Neural crest cell (in vitro differentiated cells): ENCODE measurements around the gene KISS1. TPM values are rescaled to one million over a fixed set of nuclear protein-coding genes. Genes with fewer than 3 reads are reported as not detected.

ENCODE experiments used
- DNase-seq: peaks from one replicate; pipeline ENCODE4 v3.0.0; 2021; ENCODE audit warnings: low read depth, mixed read lengths, low spot score
- H3K27ac Mint-ChIP-seq: one replicate; pipeline ENCODE4 v1.8.0; 2021; ENCODE audit warnings: mild to moderate bottlenecking, mixed read lengths; ENCODE audit not compliant: unreplicated experiment
- H3K27me3 Mint-ChIP-seq: 2 replicates; pipeline ENCODE4 v1.8.0; 2021; ENCODE audit warnings: low read depth, mild to moderate bottlenecking, mixed read lengths
- H3K36me3 Mint-ChIP-seq: 2 replicates; pipeline ENCODE4 v1.8.0; 2021; ENCODE audit warnings: low read depth, mild to moderate bottlenecking, mixed read lengths
- H3K4me1 Mint-ChIP-seq: 2 replicates; pipeline ENCODE4 v1.8.0; 2021; ENCODE audit warnings: mixed read lengths
- H3K4me3 Mint-ChIP-seq: one replicate; pipeline ENCODE4 v1.8.0; 2021; ENCODE audit warnings: mild to moderate bottlenecking, mixed read lengths
- H3K9me3 Mint-ChIP-seq: 2 replicates; pipeline ENCODE4 v1.8.0; 2021; ENCODE audit warnings: mixed read lengths
- total RNA-seq: library from RNA; stranded (reverse); gene quantifications from 2 replicates; pipeline ENCODE4 v1.2.1, GENCODE V29; 2021
- TF ChIP-seq, protein P1 (sequence below): fragments of 200-600 bp; sonication (generic); conservative IDR thresholded peaks from 2 replicates; pipeline ENCODE4 v1.5.0; 2021; ENCODE audit warnings: antibody characterized with exemption, mild to moderate bottlenecking

Gene KISS1
- total RNA-seq, 1 donor from 2014 or later, result not detected

DNA sequence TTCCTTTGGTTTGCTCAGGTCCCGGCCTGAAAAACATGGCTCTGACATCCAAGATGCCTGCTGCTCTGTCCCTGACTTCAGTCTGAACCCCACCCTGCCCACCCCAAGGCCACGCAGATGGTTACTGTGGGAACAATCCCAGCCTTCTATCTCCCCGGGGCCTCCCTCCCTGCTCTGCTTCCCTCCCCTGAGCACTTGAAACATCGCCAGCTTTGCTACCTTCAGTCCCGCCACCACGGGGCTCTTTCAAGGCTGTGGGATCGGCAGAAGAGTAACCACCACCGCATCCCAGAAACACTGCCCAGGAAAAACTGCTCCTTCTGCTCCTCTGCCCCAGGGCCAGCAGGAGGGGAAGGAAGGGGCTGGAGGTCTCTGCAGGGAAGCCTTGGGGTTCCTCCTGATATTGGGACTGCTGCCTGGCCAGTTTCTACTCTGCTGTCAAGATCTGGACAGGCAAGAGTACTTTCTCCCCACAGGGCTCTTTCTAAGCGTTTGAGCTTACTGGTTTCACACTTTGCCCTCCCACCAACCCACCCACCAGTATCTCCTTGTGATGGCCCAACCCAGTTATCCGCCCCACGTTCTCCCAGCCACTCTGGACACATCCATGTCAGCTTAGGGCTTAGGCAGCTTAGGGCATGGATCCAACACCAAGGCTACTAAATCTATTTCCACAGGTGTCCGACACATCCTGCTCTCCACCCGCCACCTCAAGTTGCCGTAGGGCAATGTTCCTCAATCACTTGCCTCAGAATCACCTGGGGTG, 52.8 kb downstream of the KISS1 start:
- H3K4me3 Mint-ChIP-seq, result no peak overlapping the region

DNA sequence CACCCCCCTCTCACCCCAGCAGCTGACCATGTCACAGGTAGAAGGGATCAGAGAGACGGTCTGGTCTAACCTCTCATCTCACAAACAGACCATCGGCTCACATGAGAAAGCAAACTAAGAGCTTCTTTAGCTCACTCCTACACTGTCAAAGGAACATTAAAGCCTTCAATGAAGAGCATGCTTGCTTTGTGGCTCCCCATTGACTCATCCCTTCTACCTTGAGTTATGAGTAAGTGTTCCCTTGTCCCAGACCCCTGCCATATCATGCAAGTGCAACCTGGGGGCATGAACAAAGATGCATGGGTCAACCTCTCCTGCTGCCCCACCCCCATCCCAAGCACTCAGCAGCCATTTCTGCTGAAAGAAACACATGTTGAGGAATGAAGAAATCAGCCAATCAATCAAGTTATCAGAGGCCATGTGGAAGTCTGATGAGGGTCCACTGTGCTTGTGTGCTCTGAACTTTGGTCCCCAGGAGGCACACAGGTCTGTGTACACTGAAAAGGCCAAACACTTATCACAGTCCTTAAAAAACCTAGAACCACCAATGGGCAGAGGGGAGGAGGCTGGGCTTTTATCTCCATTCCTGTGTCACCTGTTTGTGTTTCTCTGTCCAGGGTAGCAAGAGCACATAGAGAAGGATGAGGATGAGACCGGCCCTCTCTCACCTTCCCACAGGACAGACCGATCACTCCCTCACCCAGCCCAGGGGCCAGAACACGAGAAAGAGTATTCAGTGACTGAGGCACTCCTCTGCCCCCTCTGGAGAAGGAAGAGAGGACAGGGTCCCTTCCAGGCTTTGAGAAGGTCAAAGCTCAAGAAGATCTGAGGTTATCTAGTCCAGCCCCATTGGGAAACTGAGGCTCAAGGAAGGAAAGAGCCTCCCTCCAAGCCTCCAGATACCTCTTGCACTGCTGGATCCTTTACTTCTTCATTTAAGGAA, 54.0 kb downstream of the KISS1 start:
- H3K4me3 Mint-ChIP-seq, result no peak overlapping the region
- no peak overlapping the region for H3K27ac Mint-ChIP-seq
- H3K9me3 Mint-ChIP-seq, result no peaks in the 10 kb centered on the region
- H3K4me1 Mint-ChIP-seq, result peaks cover 3% of the 10 kb centered on the region
- peaks cover 4% of the 10 kb centered on the region for H3K27me3 Mint-ChIP-seq
- TF ChIP-seq, protein P1, sequence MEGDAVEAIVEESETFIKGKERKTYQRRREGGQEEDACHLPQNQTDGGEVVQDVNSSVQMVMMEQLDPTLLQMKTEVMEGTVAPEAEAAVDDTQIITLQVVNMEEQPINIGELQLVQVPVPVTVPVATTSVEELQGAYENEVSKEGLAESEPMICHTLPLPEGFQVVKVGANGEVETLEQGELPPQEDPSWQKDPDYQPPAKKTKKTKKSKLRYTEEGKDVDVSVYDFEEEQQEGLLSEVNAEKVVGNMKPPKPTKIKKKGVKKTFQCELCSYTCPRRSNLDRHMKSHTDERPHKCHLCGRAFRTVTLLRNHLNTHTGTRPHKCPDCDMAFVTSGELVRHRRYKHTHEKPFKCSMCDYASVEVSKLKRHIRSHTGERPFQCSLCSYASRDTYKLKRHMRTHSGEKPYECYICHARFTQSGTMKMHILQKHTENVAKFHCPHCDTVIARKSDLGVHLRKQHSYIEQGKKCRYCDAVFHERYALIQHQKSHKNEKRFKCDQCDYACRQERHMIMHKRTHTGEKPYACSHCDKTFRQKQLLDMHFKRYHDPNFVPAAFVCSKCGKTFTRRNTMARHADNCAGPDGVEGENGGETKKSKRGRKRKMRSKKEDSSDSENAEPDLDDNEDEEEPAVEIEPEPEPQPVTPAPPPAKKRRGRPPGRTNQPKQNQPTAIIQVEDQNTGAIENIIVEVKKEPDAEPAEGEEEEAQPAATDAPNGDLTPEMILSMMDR, result no peak
- no peak for DNase-seq
- peaks cover 9% of the 10 kb centered on the region for H3K36me3 Mint-ChIP-seq

More for the DNA sequence above, 52.8 kb downstream of the KISS1 start:
- no peak for DNase-seq
- H3K27ac Mint-ChIP-seq, result no peak overlapping the region
- TF ChIP-seq, protein P1, result no peak
- H3K9me3 Mint-ChIP-seq, result no peaks in the 10 kb centered on the region
- peaks cover 4% of the 10 kb centered on the region for H3K27me3 Mint-ChIP-seq
- H3K36me3 Mint-ChIP-seq, result peaks cover 9% of the 10 kb centered on the region
- H3K4me1 Mint-ChIP-seq, result peaks cover 15% of the 10 kb centered on the region

DNA sequence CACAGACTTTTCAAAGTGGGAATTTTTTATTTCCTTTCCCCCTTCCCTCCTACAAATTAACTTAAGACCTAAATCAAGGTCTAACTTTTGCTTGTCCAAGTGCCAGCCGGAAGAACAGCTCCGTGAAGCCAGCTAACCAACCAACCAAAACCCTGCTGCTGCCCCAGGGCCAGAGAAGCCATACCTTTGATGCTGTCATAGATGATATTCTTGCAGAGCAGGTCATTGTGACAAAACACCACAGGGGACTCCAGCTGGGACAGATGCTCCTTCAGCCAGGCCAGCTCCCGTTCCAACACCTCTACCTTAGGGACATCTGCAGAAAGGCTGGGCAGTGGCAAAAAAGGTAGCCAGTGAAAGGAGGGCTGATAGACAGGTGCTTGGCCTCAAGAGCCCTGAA, 55.2 kb downstream of the KISS1 start:
- Mint-ChIP-seq H3K27me3 (peaks cover 4% of the 10 kb centered on the region), H3K27ac (no peak overlapping the region), H3K9me3 (no peaks in the 10 kb centered on the region), H3K4me1 (no peaks in the 10 kb centered on the region), H3K36me3 (peaks cover 9% of the 10 kb centered on the region), H3K4me3 (no peak overlapping the region)
- TF ChIP-seq, protein P1, result no peak
- no peak for DNase-seq

Other genes starting within 250 kb of the KISS1 start
- 60.9 and 64.4 TPM in 2 replicates for gene SOX13, start 123.4 kb downstream of the KISS1 start, total RNA-seq
- 12.1 and 14.5 TPM in 2 replicates for gene ETNK2, start 44.4 kb downstream of the KISS1 start, total RNA-seq
- not detected in 2 replicates for gene REN, start 30.2 kb downstream of the KISS1 start, total RNA-seq
- gene GOLT1A, start 17.5 kb upstream of the KISS1 start, total RNA-seq, result not detected in 2 replicates
- 4.0 and 4.5 TPM in 2 replicates for gene PLEKHA6, start 163.4 kb upstream of the KISS1 start, total RNA-seq
- gene PPP1R15B, start 215.3 kb upstream of the KISS1 start, total RNA-seq, result 45.8 and 46.6 TPM in 2 replicates